Measurements from ENCODE around the gene TDRD15.

DNA sequence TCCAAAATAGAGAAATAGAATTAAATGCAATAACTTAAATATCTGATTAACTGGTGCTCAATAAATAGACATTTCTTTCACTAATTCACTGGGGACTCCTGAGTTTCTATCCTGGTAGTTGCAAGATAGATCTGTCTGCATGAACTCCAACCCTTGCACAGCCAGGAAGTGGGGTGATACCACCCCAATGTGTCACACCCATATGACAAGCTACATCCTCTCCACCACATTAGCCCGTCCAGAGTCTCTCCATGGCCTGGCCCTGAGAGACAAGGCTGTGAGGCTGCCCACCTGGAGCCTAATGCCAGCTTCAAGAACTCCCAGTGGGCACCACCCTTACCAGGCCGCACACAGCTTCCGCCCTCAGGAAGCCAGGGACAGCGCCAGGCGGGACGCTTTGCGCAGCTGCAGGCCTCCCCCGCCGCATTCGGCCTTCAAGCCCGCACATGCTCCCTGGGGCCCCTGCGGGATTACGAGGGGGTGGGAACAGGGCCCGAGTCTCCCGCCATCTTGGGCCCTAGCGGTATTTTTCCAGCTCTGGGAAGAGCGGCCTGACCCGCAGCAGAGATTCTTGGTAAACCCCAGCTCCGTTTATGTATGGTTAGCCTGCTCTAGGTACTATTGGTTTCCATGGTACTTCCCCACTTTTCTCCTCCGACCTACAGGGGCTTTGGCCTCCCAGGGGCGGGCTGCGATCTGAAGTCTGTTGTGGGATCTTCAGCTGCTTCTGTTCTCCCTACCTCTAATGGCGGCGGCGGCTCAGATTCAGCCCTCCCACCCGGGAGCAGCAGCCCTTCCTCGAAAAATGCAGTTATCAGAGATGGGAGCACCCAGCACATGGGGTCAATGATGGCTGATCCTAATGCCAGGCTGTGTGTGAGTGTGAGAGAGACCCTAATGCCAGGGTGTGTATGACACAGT lies at the start of gene TDRD15:
- TF ChIP-seq MAFF (IDR thresholded peaks at IDR 0.05; ENCODE audit: low read depth, low read length) (no peak), ZFP1 (CRISPR knock-in tag; IDR thresholded peaks at IDR 0.05) (no peak), CBFB (CRISPR knock-in tag; IDR thresholded peaks at IDR 0.05) (no peak), RAD21 (CRISPR knock-in tag; IDR thresholded peaks at IDR 0.05) (no peak), SRY (CRISPR knock-in tag; IDR thresholded peaks at IDR 0.05) (no peak), SMAD3 (CRISPR knock-in tag; IDR thresholded peaks at IDR 0.05) (no peak), SIN3A (IDR thresholded peaks at IDR 0.05; ENCODE audit: borderline replicate concordance, low read depth, low read length) (no peak), FOXA1 (IDR thresholded peaks at IDR 0.05) (no peak), FOXA1 (CRISPR knock-in tag; IDR thresholded peaks at IDR 0.05) (no peak), TCF12 (IDR thresholded peaks at IDR 0.05) (no peak), TCF12 (CRISPR knock-in tag; IDR thresholded peaks at IDR 0.05) (no peak), ZNF34 (CRISPR knock-in tag; IDR thresholded peaks at IDR 0.05; ENCODE audit: borderline replicate concordance) (no peak), ZNF101 (CRISPR knock-in tag; IDR thresholded peaks at IDR 0.05; ENCODE audit: borderline replicate concordance, low read depth) (no peak), TAF1 (CRISPR knock-in tag; IDR thresholded peaks at IDR 0.05) (no peak)
- TF ChIP-seq, protein P1, sequence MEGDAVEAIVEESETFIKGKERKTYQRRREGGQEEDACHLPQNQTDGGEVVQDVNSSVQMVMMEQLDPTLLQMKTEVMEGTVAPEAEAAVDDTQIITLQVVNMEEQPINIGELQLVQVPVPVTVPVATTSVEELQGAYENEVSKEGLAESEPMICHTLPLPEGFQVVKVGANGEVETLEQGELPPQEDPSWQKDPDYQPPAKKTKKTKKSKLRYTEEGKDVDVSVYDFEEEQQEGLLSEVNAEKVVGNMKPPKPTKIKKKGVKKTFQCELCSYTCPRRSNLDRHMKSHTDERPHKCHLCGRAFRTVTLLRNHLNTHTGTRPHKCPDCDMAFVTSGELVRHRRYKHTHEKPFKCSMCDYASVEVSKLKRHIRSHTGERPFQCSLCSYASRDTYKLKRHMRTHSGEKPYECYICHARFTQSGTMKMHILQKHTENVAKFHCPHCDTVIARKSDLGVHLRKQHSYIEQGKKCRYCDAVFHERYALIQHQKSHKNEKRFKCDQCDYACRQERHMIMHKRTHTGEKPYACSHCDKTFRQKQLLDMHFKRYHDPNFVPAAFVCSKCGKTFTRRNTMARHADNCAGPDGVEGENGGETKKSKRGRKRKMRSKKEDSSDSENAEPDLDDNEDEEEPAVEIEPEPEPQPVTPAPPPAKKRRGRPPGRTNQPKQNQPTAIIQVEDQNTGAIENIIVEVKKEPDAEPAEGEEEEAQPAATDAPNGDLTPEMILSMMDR (CRISPR knock-in tag; IDR thresholded peaks at IDR 0.05): no peak
- TF ChIP-seq, protein P2, sequence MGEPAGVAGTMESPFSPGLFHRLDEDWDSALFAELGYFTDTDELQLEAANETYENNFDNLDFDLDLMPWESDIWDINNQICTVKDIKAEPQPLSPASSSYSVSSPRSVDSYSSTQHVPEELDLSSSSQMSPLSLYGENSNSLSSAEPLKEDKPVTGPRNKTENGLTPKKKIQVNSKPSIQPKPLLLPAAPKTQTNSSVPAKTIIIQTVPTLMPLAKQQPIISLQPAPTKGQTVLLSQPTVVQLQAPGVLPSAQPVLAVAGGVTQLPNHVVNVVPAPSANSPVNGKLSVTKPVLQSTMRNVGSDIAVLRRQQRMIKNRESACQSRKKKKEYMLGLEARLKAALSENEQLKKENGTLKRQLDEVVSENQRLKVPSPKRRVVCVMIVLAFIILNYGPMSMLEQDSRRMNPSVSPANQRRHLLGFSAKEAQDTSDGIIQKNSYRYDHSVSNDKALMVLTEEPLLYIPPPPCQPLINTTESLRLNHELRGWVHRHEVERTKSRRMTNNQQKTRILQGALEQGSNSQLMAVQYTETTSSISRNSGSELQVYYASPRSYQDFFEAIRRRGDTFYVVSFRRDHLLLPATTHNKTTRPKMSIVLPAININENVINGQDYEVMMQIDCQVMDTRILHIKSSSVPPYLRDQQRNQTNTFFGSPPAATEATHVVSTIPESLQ (CRISPR knock-in tag; conservative IDR thresholded peaks at IDR 0.05): no peak

Measured in HepG2 (cell line).